K562 (cell line): ENCODE measurements around the gene RPS23. TPM values are rescaled to one million over a fixed set of nuclear protein-coding genes. Genes with fewer than 3 reads are reported as not detected.

Experiments used
- polyA plus RNA-seq, 8 experiments: library from polyadenylated mRNA; depleted of rRNA in 4 of 8; stranded (reverse) in 5 of 8; unstranded in 3 of 8; fragments of >200 nt; fragmentation: Nextera tagmentation in 2 of 8; fragmentation: Illumina TruSeq in 1 of 8; extraction: Ambion mirVana in 2 of 8; extraction: Trizol in 1 of 8; gene quantifications; 2 replicates each; pipeline versions ENCODE4 v1.2.1 to v1.2.3, GENCODE V29; 2011 to 2014; ENCODE audit warnings: inconsistent platforms in 1 of 8, missing spikeins in 1 of 8
- small RNA-seq: library from RNA; depleted of rRNA; stranded (forward); fragments of <200 nt; gene quantifications from one replicate; pipeline ENCODE3, GENCODE V24; 2014
- total RNA-seq, 7 experiments: library from RNA; depleted of rRNA in 6 of 7; stranded (reverse); fragments of >200 nt in 6 of 7; fragmentation: Illumina TruSeq in 2 of 7; extraction: Trizol in 2 of 7; gene quantifications; 2 replicates each; pipeline versions ENCODE4 v1.2.1 to v1.2.3, GENCODE V29; 2011 to 2021; ENCODE audit warnings: low replicate concordance in 1 of 7

Gene RPS23
- total and polyA plus RNA-seq, 9 of the 15 experiments (the other 6 are each of a cell fraction or from before 2014, with no cell fraction given), result 3,252 to 10,689 (median 6,302) TPM

Small RNA genes within 50 kb of the gene (small RNA-seq; reads per million reads assigned to genes)
- gene AC010598.1, result not detected
